Hematopoietic multipotent progenitor cell (in vitro differentiated cells): ENCODE results near the gene ZNF883. TPM values are rescaled to one million over a fixed set of nuclear protein-coding genes. Genes with fewer than 3 reads are reported as not detected.

Experiments
- DNase-seq, 3 donors: peaks; one replicate each; pipeline ENCODE4 v3.0.0-alpha.2; 2011 to 2015; ENCODE audit warnings: low read depth in 2 of 3, low spot score in 2 of 3
- total RNA-seq: library from RNA; depleted of rRNA; stranded (reverse); fragments of >200 nt; gene quantifications from one replicate; pipeline ENCODE4 v1.2.3, GENCODE V29; 2012

ZNF883 gene
- total RNA-seq, 1 donor, result 1.1 TPM

- DNase-seq, result peak in 2 of 3 donors; percentile 41 to 70
Observed at GRCh38 chr9:112921549-112921948, 90.4 kb downstream of the ZNF883 start.

- DNase-seq, result no peak
Observed at GRCh38 chr9:112917987-112918362, 94.0 kb downstream of the ZNF883 start.

DNA sequence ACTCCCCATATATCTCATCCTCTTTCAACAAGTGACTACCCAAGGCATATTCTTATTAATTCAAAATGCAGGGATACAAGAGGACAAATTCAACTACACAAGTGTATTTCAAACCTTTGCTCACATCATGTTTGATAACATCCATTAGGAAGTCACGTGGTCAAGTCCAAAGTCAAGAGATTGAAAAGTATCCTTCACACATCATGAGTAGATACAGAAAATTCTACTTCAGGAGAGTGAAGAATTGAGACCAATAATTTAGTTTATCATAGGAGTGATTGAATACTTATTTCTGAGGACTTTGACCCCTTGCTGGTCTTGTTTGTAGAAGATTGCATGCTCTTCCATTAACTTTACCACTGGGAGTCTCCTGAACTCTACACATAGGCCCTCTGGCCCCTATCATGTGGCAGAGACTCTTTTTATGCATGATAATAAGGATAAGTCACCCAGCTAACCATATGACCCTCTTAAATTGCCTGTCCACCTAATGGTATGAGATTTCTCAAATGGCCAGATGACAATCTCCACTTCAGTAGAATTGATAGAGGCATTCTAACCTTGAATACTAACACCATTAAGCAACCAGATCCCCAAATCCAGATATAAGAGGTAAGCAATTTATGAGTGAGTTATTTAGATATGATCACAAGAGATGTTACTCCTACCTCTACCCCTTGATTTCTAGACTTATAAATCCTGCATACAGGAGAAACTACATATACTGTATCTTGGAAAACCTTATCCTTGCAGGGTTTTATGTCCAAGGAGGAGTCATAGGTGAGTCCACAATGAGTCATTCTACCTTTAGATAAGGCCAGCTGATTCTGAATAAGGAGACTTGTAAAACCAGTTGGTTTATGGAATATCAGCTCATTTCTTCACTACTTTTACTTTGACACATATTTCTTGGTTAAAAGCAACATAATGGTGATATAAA, 94.7 kb downstream of the ZNF883 start:
- no peak for DNase-seq

DNA sequence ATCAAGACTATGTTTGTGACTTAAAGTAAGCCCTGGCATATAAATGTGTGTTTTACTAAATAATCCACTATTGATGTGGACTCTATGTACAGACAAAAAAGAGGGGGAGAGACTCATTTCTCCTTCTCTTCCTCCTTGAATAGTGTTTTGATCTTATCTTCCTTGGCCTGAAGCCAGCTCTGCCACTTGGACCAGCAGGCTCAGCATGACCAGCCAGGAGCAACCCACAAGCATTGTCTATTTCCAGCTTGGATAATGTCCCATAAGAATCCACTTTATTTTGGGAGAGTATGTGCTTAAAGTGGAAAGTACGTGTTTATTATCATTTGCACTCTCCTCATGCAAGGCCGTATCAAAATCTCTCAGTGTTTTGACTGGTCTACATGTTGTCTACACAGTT, 97.5 kb downstream of the ZNF883 start:
- no peak for DNase-seq

DNA sequence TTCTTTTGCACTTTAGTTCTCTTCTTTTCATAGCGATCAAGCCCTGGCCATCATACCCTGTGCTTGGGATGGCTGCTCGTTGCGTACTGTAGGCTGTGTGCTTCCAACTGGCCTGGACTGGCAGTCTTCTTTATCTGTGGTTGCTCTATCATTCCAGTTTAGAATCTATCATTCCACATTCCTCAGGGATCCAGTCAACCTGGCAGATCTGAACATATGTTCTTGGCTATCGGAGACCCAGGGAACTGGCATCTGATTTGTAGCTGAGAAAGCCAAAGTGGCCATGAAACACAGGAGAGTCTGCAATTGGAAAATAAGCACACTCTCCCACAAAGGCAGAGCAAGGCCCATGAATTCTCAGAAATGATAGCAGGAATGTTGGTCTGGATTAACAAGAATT, 98.7 kb downstream of the ZNF883 start:
- DNase-seq, result no peak

- no peak for DNase-seq
Observed at GRCh38 chr9:112912636-112913035, 99.4 kb downstream of the ZNF883 start.

DNA sequence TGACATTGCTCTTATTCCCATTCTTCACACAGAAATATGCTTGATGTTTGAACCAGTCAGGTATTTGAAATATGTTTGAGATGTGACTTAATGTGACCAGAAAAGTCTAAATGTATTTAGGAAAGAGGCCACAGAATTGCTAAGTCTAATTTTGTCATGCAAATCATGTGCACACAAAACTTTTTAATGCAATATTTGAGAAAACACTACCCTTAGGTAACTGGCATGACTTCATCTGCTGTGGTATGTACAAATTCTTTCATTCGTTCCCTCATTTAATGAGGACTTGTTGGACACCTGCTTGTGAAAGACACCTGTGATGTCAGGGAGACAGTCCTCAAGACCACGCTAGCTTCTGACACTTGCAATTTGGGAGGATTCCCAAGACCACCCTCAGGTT, 100.3 kb downstream of the ZNF883 start:
- DNase-seq, result no peak

Other genes with a start within 250 kb of the ZNF883 start
- gene SLC46A2, start 121.3 kb downstream of the ZNF883 start, total RNA-seq, result under 0.01 TPM
- gene ZFP37, start 44.5 kb upstream of the ZNF883 start, total RNA-seq, result 0.27 TPM
- 15.1 TPM for gene SLC31A2, start 138.8 kb upstream of the ZNF883 start, total RNA-seq
- 17.8 TPM for gene FKBP15, start 209.1 kb upstream of the ZNF883 start, total RNA-seq
- 5.4 TPM for gene SLC31A1, start 209.4 kb upstream of the ZNF883 start, total RNA-seq